Kidney (tissue), 14 donors: ENCODE results near the gene FSTL1. TPM values are rescaled to one million over a fixed set of nuclear protein-coding genes. Genes with fewer than 3 reads are reported as not detected.

Source experiments
- DNase-seq, 5 donors: peaks; one replicate each; pipeline ENCODE4 v3.0.0-alpha.2; 2013 to 2020
- FAIRE-seq: peaks from 2 replicates; lab custom pipeline; 2012; peaks lifted over from hg19 to GRCh38; lab: Jason Lieb, UNC
- H3K27ac ChIP-seq, 2 donors: one replicate each; pipeline ENCODE4 v1.7.0; 2013; ENCODE audit warnings: low read depth in 2 of 2, low read length in 2 of 2, inconsistent platforms in 1 of 2
- H3K27me3 ChIP-seq: one replicate; pipeline ENCODE4 v1.7.1; 2013; ENCODE audit warnings: low read length, inconsistent platforms; ENCODE audit not compliant: control insufficient read depth, insufficient read depth
- H3K36me3 ChIP-seq, 3 donors: one replicate each; pipeline versions ENCODE4 v1.7.0 to v1.7.1; 2013; ENCODE audit warnings: low read length in 3 of 3, control low read depth in 1 of 3, inconsistent platforms in 1 of 3; ENCODE audit not compliant: insufficient read depth in 3 of 3, control insufficient read depth in 2 of 3
- H3K4me1 ChIP-seq, 3 donors: one replicate each; pipeline versions ENCODE4 v1.7.0 to v1.7.1; 2013; ENCODE audit warnings: low read length in 3 of 3, inconsistent platforms in 1 of 3, low read depth in 1 of 3; ENCODE audit not compliant: control insufficient read depth in 2 of 3, insufficient read depth in 2 of 3
- H3K4me3 ChIP-seq, 3 donors: one replicate each; pipeline versions ENCODE4 v1.7.0 to v1.8.1; 2013; ENCODE audit warnings: low read length in 3 of 3, control low read depth in 1 of 3, inconsistent platforms in 1 of 3
- H3K9ac ChIP-seq, 3 donors: one replicate each; pipeline versions ENCODE4 v1.7.0 to v1.7.1; 2013; ENCODE audit warnings: low read length in 3 of 3, control low read depth in 1 of 3, inconsistent platforms in 1 of 3
- H3K9me3 ChIP-seq, 3 donors: one replicate each; pipeline versions ENCODE4 v1.7.0 to v1.7.1; 2013; ENCODE audit warnings: low read length in 3 of 3, control low read depth in 1 of 3, inconsistent platforms in 1 of 3; ENCODE audit not compliant: control insufficient read depth in 2 of 3, insufficient read depth in 1 of 3
- intact Hi-C: fragments of 100-400 bp; cut with DNase I; formaldehyde crosslinking; loops from one replicate; pipeline ENCODE4 v1.11.1; 2022
- polyA plus RNA-seq: library from polyadenylated mRNA; stranded (reverse); fragments of 350-450 nt; fragmentation: Illumina TruSeq; extraction: RNeasy Lipid Tissue Mini Kit (QIAGEN cat#74804); gene quantifications from one replicate; pipeline ENCODE4 v1.2.3, GENCODE V29; 2014; ENCODE audit warnings: low read depth, low replicate concordance; ENCODE audit not compliant: insufficient read depth
- total RNA-seq: library from RNA; stranded (reverse); fragmentation: NEBNext Ultra II Directional; extraction: Animal tissue kit (Norgen Biotek cat#: 25700); gene quantifications from one replicate; pipeline ENCODE4 v1.2.1, GENCODE V29; 2021
- TF ChIP-seq, protein P1 (sequence below): IDR thresholded peaks from 3 replicates; pipeline ENCODE4 v1.5.1; 2012; ENCODE audit warnings: mild to moderate bottlenecking, moderate library complexity, borderline replicate concordance; ENCODE audit not compliant: insufficient read depth; ENCODE audit errors: extremely low read depth
- donor health status: control.
- donor health status: control.
- donor health status: control.
- donor health status: control.
- donor health status: control.
- donor health status: DM: yes; HTN: yes; CAD: no.
- donor health status: Normal renal cell carcinoma (clear cell type).

FSTL1 gene
- total and polyA plus RNA-seq, 2 donors from 2014 or later: 31.1 to 193 TPM

- Histone ChIP-seq H3K9ac (no peak overlapping the region), H3K36me3 (no peaks in the 10 kb centered on the region), H3K27me3 (no peaks in the 10 kb centered on the region), H3K4me1 (no peaks in the 10 kb centered on the region), H3K27ac (no peak overlapping the region), H3K4me3 (no peak overlapping the region), H3K9me3 (no peaks in the 10 kb centered on the region)
- intact Hi-C loops: no loop called here
- DNase-seq (no peak), FAIRE-seq (no peak)
- TF ChIP-seq, protein P1, sequence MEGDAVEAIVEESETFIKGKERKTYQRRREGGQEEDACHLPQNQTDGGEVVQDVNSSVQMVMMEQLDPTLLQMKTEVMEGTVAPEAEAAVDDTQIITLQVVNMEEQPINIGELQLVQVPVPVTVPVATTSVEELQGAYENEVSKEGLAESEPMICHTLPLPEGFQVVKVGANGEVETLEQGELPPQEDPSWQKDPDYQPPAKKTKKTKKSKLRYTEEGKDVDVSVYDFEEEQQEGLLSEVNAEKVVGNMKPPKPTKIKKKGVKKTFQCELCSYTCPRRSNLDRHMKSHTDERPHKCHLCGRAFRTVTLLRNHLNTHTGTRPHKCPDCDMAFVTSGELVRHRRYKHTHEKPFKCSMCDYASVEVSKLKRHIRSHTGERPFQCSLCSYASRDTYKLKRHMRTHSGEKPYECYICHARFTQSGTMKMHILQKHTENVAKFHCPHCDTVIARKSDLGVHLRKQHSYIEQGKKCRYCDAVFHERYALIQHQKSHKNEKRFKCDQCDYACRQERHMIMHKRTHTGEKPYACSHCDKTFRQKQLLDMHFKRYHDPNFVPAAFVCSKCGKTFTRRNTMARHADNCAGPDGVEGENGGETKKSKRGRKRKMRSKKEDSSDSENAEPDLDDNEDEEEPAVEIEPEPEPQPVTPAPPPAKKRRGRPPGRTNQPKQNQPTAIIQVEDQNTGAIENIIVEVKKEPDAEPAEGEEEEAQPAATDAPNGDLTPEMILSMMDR: no peak
Measured at GRCh38 chr3:120487191-120487650, 36.4 kb upstream of the FSTL1 start.

GRCh38 chr3:120481081-120481480 is 30.3 kb upstream of the FSTL1 start:
- intact Hi-C loops: no loop called here
- H3K27me3 ChIP-seq: no peaks in the 10 kb centered on the region
- no peaks in the 10 kb centered on the region for H3K4me1 ChIP-seq
- FAIRE-seq (no peak), DNase-seq (no peak)
- no peak overlapping the region for H3K27ac ChIP-seq
- H3K36me3 ChIP-seq: no peaks in the 10 kb centered on the region
- H3K9me3 ChIP-seq: no peaks in the 10 kb centered on the region
- H3K9ac ChIP-seq: no peak overlapping the region
- no peak overlapping the region for H3K4me3 ChIP-seq
- TF ChIP-seq, protein P1: no peak

GRCh38 chr3:120477781-120478180 is 27.0 kb upstream of the FSTL1 start:
- Histone ChIP-seq H3K27me3 (no peaks in the 10 kb centered on the region), H3K4me1 (no peaks in the 10 kb centered on the region), H3K36me3 (no peaks in the 10 kb centered on the region), H3K27ac (no peak overlapping the region), H3K9ac (no peak overlapping the region), H3K9me3 (no peaks in the 10 kb centered on the region), H3K4me3 (no peak overlapping the region)
- TF ChIP-seq, protein P1: no peak
- no peak for FAIRE-seq
- intact Hi-C loops: no loop called here
- no peak for DNase-seq
